ENCODE results near the gene ALDH1A3. TPM values are rescaled to one million over a fixed set of nuclear protein-coding genes. Genes with fewer than 3 reads are reported as not detected.

Gene ALDH1A3
- total RNA-seq, 1 donor from 2014 or later = 7.8 TPM

DNA sequence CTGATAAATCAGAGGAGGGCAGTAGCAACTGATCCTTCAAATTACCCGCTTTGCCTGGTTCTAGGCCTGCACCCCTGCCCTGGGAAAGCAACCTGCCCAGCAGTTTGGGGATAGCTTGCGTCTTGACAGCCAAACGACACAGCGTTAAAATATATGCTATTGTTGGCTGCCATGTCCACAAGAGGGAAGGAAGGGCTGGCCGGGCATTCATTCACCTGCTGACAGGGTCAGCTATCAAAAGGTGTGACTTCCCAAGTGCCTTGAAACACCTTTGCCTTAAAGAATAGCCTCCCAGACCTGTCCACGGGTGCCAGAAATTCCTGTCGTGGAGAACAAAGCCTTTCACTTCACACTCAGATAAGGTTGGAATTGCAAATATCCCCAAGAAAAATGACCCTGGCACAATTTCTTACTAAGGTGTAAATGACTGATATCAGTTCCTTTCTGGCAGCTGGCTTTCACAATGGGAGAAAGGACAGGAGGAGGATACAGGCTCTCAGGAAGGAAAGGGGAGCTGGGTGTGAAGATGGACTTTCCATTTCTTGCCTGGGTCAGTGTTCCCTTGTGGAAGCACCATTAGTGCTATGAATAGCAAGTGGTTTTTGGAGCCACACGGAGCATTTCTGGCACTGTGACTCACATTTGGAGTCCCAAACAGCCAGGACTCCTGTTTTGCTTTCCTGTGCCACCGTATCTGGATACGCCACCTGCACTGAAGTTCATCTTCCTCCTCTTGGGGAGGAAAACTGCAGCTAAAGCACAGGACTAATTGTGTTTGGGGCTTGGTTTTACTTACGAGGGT, 19.2 kb downstream of the ALDH1A3 start:
- DNase-seq (ENCODE audit: low spot score) = no peak
- intact Hi-C loops (cut with DNase I) = no loop called here

DNA sequence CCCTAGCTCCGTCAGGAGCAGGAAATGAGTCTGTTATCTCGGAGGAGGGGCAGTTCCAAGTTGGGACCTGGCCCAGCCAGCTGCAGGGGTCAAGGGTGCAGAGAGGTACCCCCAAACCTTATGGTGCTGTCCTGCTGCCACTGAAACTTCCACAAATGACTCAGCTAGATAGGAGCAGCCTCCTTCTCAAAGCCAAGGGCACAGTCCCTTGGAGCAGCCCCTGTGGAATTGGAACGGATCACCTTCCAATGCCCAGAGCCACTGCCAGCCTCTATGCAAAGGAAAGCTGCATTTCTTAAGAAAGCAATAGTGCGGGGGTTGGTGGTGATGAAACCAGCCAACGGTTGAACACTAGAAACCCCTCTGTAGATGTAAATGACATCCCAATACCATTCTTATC, 20.0 kb downstream of the ALDH1A3 start:
- intact Hi-C loops (cut with DNase I) = no loop called here
- DNase-seq (ENCODE audit: low spot score) = peak; percentile 39

DNA sequence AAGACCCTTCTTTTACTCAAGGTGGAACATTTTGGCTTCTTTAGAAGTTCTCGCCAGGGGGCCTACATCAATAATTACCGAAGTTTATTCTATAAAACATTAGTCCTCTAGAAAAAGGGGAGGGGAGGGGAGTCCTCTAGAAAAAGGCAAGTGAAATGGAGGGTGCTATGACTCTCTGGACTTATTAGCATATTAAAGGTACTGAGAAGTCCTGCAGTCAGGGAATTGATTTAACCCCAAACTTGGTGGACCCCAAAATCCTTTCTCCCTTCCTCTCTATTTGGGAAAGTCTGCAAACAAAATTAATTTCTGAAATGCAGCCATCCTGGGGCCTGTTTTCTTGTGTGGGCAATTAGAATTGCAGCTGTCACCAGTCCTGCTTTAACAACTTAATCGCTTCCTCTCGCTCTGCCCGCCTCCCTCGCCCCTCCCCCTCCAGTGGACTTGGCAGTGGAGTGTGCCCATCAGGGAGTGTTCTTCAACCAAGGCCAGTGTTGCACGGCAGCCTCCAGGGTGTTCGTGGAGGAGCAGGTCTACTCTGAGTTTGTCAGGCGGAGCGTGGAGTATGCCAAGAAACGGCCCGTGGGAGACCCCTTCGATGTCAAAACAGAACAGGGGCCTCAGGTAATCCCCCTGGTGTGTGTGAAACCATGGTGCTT, 20.6 kb downstream of the ALDH1A3 start:
- intact Hi-C loops (cut with DNase I) = no loop called here
- DNase-seq (ENCODE audit: low spot score) = no peak

DNA sequence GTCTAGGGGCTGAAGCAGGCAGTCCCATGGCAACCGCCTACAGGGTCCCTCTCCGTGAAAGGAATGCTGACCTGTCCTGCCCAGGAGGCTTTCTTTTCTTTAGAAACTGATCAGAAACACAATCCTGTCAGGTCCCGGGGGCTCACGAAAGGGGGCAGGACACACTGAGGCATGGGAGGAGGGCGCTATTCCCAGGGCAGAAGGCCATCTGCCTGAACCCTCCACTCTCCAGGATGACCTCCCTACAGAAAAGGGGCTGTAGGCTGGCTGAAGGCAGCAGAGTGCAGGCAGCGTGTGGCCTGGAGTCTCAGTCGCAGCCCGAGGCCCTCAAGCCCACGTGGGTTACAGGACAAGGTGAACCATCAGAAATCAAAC, 21.2 kb downstream of the ALDH1A3 start:
- intact Hi-C loops (cut with DNase I) = no loop called here
- DNase-seq (ENCODE audit: low spot score) = no peak

DNA sequence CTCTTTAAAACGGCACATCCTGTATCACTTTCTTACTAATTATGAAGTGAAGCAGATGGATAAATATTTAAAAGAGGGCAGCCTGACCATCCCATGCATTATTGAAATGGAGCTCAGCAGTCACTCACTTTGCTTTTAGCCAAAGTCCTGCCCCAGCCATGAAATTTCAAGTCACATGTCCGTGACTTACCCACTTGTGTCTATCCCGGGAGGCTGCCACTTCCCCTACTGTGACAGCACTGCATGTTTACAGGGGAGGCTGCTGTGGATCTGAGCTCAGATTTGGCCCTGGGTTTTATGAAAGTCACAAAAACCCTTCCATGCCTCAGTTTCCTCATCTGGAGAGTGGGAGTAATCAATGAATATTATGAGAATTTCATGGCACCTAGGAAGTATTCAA, 21.7 kb downstream of the ALDH1A3 start:
- DNase-seq (ENCODE audit: low spot score) = no peak
- intact Hi-C loops (cut with DNase I) = no loop called here

DNA sequence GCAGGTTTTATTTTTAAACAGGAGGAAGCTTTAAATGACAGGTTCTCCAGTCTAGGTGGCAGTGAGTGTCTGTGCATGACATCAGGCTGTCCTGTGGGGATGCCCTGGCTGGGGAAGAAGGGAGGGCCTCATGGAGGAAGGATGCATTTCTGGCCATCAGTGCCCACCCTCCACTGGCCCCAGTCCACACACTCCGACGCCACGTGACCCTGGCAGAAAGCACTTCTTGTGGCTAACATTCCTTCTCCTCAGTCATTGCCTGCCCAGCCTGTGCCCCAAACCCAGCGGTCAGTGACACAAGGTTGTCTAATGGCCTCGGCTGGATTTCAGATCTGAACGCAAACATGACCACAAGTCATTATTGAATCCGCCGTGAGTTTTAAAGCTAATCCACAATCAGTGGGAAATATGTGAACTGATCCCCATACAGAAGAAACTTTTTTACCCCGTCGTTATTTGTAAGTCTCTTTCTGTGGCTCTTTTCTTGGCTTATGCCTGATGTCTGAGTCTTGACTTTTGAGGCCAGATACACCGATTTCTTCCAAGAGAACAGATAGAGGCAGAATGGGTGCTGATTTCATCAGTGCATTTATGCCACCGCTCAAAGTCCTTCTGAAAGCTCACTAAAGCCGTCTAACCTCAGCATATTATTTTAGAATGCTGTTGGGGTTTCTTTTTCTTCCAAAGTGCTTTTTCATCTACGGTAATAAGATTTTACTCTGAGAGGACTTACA, 22.2 kb downstream of the ALDH1A3 start:
- intact Hi-C loops (cut with DNase I) = no loop called here
- no peak for DNase-seq (ENCODE audit: low spot score)

DNA sequence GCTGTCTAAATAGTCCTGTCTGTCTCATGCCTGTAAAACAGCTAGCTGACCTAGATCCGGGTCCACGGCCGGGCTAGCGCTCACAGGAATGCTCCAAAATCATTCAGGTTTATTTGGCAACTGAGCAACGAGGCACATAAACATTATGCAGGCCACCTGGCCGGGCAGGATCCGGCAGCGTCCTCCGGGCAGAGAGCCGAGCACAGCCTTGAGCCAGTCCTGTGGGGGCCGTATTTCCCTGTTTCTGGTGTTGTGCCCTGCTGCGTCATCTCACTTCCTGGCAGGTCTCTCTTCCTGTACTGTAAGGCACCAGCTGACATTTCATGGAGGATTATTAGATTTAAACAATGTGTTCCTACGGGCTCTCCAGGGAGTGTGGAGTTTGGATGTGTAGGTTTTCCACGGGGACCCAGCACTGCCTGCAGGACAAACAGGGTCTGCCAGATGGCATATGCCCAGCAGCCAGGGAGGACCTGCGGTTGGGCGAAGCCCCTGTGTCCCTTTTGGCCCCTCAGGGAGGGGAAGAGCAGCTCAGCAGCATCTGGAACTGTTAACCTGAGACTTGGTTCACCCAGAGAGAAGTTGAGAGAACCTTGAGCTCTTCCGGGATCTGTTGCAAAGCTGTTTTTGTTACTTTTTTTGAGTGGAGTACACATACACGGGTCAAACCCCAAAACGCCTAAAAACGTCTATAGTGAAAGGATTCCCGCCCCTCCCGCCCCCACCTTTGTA, 23.0 kb downstream of the ALDH1A3 start:
- intact Hi-C loops (cut with DNase I) = no loop called here
- DNase-seq (ENCODE audit: low spot score) = peak; percentile 86

DNA sequence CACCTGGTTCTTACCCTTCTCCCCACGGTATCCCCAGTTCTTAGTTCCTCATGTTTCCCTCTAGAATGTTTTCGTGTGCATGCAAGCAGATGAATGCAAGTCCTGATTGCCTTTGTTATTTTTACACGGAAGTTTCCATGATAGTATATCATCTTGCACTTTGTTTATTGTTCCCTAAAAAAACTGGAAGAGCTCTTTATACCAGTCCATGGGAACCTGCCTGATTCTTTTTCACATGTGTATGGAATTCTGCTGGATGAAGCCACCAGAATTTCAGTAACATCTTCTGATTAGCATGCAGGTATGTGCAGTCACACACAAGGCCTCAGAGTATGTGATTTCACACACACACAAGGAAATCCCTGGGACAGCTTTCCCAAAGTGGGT, 23.5 kb downstream of the ALDH1A3 start:
- no peak for DNase-seq (ENCODE audit: low spot score)
- intact Hi-C loops (cut with DNase I) = no loop called here

DNA sequence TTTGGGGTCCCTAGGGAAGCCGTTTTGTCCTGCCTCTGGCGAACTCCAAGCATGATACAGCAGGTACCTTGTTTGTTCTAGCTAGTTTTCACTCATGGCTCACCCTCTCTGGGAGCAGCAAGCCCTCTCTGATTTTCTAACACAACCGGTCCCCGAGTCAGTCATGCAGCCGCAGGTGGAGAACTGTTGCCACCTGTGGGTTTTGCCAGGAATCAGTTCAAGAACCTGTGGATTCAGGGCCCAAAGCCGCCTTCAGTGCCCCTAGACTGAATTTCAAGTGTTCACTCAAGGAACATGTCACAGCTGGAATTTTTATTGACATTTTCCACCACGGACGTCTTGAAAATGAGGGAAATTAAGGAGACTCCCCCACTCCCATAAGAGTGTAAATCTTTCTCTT, 26.2 kb downstream of the ALDH1A3 start:
- DNase-seq (ENCODE audit: low spot score) = no peak
- intact Hi-C loops (cut with DNase I) = no loop called here

DNA sequence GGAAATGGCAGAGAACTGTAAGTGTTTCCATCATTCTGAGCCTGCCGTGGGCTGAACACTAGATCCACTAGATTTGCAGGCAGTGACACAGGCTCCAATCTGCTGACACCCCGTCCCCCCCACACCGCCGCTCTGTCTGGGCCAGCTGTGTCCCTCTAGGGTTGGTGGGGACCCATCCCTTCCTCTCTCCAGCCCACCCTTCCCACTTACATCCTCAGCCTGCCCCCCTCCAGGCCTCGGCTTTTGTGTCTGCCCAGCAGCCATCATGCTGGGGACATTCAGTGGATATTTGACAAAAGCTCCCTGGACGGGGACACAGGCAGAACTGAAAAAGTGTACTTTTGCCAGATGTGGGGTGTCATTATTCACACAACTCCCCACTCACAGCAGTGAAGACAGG, 28.8 kb downstream of the ALDH1A3 start:
- intact Hi-C loops (cut with DNase I) = no loop called here
- no peak for DNase-seq (ENCODE audit: low spot score)

DNA sequence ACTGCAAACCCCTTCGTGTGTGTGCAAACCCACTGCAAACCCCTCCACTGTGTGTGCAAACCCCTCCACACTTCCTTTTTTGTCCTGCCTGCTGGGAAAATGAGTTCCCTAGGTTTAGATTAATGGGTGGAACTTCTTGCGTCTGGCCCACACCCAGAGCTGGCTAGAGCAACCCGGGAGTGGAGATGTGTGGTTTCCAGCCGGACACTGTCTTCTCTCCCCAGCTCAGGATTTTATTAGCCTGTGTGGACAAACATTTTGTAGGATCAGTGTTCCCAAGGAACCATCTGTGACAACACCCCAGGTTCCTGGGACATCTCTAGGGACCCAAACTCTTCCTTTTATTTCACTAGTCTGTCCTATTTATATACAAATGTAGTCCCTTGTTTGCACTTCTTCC, 29.9 kb downstream of the ALDH1A3 start:
- no peak for DNase-seq (ENCODE audit: low spot score)
- intact Hi-C loops (cut with DNase I) = no loop called here

DNA sequence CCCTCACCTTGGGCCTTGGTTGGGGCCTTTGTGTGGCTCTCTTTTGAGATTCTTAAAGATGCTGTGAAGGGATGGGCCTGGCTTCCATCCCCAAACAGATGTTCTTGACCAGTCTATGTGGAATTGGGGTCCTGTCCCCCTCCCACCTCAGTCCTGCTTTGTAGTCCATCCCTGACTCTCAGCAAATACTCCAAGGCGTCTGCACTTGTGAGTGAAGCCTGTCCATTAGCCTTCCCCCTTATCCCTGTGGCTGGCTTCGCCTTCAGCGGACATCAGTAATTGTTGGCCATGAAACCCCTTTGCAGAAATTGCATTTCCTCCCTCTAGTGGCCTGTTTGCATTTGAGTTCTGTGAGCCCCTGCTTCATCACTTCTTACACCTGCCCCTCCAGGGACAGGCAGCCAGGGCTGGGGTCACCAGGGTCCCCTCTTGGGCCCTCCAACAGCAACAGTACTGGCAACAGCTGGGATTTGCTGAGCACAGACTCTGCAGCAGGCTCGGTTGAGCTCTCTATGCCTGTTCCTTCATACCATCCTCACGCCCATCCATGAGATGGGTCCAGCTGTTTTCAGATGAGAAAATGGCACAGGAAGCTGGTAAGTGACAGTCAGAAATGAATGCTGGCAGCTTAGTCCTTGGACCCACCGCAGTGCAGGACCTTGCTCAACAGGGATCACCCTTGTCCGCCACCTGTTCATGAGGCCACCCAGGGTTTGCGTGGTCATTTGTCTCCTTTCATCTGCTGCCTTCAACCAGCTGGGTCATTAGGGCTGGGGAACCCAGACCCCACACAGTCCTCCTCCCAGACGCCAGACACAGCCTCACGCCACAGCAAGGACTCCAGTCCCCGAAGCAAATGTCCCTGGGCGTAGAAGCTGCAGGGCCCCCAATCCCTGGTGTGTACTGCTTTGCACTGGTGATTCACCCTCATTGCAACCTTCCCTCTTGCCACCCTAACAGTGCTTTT, 30.6 kb downstream of the ALDH1A3 start:
- intact Hi-C loops (cut with DNase I) = loop anchor here (10.0 kb wide), 1 partner anchor 345 kb away; the partner anchor contains the start of gene CHSY1
- DNase-seq (ENCODE audit: low spot score) = peak; percentile 44

DNA sequence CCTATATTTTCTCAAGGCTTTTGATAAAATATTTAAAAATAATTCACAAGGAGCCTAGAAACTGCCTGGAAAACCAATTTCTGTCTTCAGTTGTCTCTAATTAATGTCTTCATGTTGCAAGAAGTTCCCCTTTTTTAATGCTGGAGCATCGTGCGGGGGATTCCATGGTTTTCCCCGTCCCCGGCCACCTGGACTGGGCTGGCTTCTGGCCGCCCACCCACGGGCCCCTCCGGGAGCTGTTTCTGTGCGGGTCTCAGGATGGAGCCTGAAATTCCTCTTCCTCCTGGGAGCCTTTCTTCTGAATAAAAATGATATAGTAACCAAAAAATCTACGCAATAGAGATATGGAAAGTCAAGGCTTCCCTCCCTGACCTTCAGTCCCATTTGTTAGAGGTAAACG, 31.5 kb downstream of the ALDH1A3 start:
- intact Hi-C loops (cut with DNase I) = loop anchor here (10.0 kb wide), 1 partner anchor 344 kb away; the partner anchor contains the start of gene CHSY1
- peak; percentile 24 for DNase-seq (ENCODE audit: low spot score)

DNA sequence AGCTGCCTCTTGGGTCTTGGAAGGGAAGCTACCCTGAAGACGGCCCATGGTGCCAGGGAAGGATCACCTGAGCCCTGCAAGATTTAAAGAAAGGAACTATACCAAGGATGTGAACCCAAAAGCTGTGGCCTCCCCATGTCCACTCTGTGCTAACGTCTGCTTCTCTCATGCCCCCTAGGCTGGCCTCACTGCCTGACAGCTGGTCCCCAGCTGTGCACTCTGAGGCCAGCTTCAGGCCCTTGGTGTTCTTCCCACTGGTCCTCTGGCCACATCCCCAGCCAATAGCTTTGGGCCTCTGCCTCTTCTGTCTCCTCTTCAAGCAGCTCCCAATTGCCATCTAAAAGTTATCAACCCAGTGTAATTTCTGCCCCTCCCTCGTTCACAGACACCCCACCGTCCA, 34.3 kb downstream of the ALDH1A3 start:
- intact Hi-C loops (cut with DNase I) = loop anchor here (10.0 kb wide), 1 partner anchor 341 kb away; the partner anchor contains the start of gene CHSY1
- no peak for DNase-seq (ENCODE audit: low spot score)

DNA sequence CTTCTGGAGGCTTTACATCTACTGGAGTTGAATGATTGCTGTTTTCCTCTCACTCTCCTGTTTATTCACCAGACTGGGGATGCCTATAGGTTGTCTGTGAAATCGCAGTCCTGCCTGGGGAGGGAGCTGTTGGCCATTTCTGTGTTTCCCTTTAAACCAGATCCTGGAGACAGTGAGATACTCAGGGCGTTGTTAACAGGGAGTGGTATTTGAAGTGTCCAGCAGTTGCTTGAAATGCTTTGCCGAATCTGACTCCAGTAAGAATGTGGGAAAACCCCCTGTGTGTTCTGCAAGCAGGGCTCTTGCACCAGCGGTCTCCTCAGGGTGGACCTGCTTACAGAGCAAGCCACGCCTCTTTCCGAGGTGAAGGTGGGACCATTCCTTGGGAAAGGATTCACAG, 35.2 kb downstream of the ALDH1A3 start:
- intact Hi-C loops (cut with DNase I) = loop anchor here (10.0 kb wide), 1 partner anchor 340 kb away; the partner anchor contains the start of gene CHSY1

DNA sequence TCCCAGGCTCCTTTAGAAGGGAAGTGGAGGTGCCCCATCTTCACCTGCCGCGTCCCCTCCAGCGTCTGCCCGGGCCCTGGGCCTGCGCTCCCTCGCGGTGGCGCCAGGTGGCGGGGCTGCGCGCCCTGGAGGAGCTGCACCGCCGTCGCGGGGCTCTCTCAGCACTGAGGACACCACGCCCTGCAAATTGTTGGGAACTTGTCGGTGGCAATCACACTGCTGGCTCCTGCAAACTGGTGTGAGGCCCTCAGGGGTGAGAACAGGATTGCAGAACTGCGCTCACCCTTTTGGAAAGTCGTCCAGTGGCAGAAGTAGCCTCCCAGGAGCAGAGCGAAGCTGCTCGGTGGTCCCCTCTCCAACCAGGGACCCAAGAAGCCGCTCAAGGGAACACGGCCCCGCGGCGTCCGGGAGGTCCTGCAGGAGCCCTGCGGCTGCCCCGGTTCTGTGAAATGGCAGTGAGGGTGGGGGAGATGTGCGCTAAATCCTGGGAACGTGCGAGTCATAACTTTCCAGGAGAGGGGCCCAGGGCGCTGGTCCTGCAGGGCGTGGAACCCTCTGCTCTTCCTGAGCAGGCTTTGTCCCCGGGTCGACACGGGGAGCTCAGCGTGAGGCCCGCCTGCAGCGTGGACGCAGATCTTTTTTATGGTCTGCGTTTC, 38.5 kb downstream of the ALDH1A3 start:
- intact Hi-C loops (cut with DNase I) = loop anchor here (1.0 to 10.0 kb wide), 2 partner anchors 89 to 337 kb away; partner anchors contain the start of gene CHSY1
- peak; percentile 93 for DNase-seq (ENCODE audit: low spot score)

More for the DNA sequence above, 35.2 kb downstream of the ALDH1A3 start:
- DNase-seq (ENCODE audit: low spot score) = no peak

DNA sequence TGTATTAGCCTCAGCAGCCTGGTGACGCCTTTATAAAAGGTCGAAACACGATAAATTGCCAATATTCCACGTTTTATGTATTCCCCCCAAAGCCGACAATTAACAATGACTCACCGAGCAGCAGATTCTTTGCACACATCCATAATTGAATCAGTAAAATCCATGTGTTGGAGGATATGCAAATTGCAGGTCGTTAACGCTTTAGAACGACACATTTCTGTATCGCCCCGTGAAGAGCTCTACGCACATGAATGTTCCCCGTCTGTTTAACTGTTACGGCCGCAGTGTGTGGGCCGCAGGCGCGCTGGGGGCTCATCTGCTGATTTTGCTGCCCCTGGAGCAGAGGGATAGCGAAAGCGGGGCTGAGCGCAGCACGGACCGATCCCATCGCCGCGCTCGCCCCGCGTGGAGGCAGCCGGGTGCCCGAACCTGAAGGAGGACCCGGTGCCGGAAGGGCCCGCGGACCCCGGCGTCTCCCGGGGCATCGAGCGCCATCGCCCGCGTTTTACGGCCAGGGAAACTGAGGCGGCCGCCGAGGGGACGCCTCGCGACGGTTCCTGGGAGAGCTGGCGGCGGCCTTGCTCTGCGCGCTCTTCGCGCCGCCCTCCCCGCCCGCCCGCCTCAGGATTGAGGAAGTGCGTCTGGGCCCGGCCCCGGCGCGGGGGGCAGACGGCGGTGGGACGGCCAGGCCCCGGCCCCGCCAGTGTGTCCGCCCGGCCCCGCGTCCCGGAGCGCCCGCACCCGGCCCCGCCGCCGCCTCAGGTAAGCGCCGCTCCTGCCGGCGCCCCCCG, 39.3 kb downstream of the ALDH1A3 start, which contains the start of gene LRRK1:
Gene LRRK1 (plus strand): TSS at position 668 of the 791 bp plus-strand sequence. CDS start 5,276 bp downstream, outside the sequence.
- intact Hi-C loops (cut with DNase I) = loop anchor here (1.0 to 10.0 kb wide), 2 partner anchors 88 to 336 kb away; partner anchors contain the start of gene CHSY1

More for the DNA sequence above, 39.3 kb downstream of the ALDH1A3 start, which contains the start of gene LRRK1:
- peak; percentile 83 for DNase-seq (ENCODE audit: low spot score)
